HepG2 (cell line): ENCODE measurements around the gene HYAL1. TPM values are rescaled to one million over a fixed set of nuclear protein-coding genes. Genes with fewer than 3 reads are reported as not detected.

ENCODE experiments used
- ASH2L ChIP-seq: fragments of 300-600, 200-600 bp; sonication (generic); IDR thresholded peaks from 2 replicates; pipeline ENCODE4 v1.7.0; 2017; ENCODE audit warnings: low read depth, mild to moderate bottlenecking, moderate library complexity, mixed read lengths, low read length; ENCODE audit not compliant: insufficient read length
- EP300 ChIP-seq, 3 experiments: sonication (generic) in 1 of 3; formaldehyde crosslinking in 1 of 3; IDR thresholded peaks; 2 replicates each; pipeline versions ENCODE4 v1.5.1 to v1.6.1; 2011 to 2020; ENCODE audit warnings: low read depth in 2 of 3, low read length in 2 of 3, borderline replicate concordance in 1 of 3, improper control_type of control experiment in 1 of 3, mild to moderate bottlenecking in 1 of 3, missing genetic modification reagents in 1 of 3, moderate library complexity in 1 of 3
- GTF2F1 ChIP-seq: fragments of 150-350 bp; IDR thresholded peaks from 2 replicates; pipeline ENCODE4 v1.6.1; 2014; ENCODE audit warnings: low read length
- HOXA3 ChIP-seq: sonication (generic); formaldehyde crosslinking; IDR thresholded peaks from 2 replicates; pipeline ENCODE4 v1.5.0; 2020; ENCODE audit warnings: missing genetic modification reagents
- KDM6A ChIP-seq: IDR thresholded peaks from 2 replicates; pipeline ENCODE4 v1.6.1; 2016; ENCODE audit warnings: low read depth
- LCORL ChIP-seq, 2 experiments: fragments of 450-650 bp in 1 of 2; sonication (generic) in 1 of 2; formaldehyde crosslinking in 1 of 2; IDR thresholded peaks; 2 replicates each; pipeline versions ENCODE4 v1.5.0 to v1.6.1; 2017 to 2020; ENCODE audit warnings: antibody characterized with exemption in 1 of 2, missing genetic modification reagents in 1 of 2
- PHF21A ChIP-seq: sonication (generic); formaldehyde crosslinking; IDR thresholded peaks from 2 replicates; pipeline ENCODE4 v1.5.0; 2020; ENCODE audit warnings: mild to moderate bottlenecking, missing genetic modification reagents
- PITX1 ChIP-seq: sonication (generic); formaldehyde crosslinking; IDR thresholded peaks from 2 replicates; pipeline ENCODE4 v1.5.1; 2020; ENCODE audit warnings: mild to moderate bottlenecking, missing genetic modification reagents
- PTBP1 ChIP-seq: fragments of 200-400 bp; formaldehyde crosslinking; IDR thresholded peaks from 2 replicates; pipeline ENCODE4 v1.6.1; 2018; ENCODE audit warnings: low read length, low read depth; ENCODE audit not compliant: poor library complexity, severe bottlenecking
- RCOR2 ChIP-seq: IDR thresholded peaks from 2 replicates; pipeline ENCODE4 v1.6.1; 2016; ENCODE audit warnings: missing biosample characterization, missing genetic modification reagents
- SAP130 ChIP-seq: IDR thresholded peaks from 2 replicates; pipeline ENCODE4 v1.6.1; 2016; ENCODE audit warnings: low read depth
- TRIM22 ChIP-seq: fragments of 450-650 bp; IDR thresholded peaks from 2 replicates; pipeline ENCODE4 v1.6.1; 2017
- ZNF790 ChIP-seq: sonication (generic); formaldehyde crosslinking; IDR thresholded peaks from 2 replicates; pipeline ENCODE4 v1.8.0; 2022; ENCODE audit warnings: missing genetic modification reagents, mild to moderate bottlenecking, borderline replicate concordance
- ZSCAN22 ChIP-seq: sonication (generic); formaldehyde crosslinking; IDR thresholded peaks from 2 replicates; pipeline ENCODE4 v1.4.0; 2020; ENCODE audit warnings: mild to moderate bottlenecking, missing genetic modification reagents
- polyA plus RNA-seq, 8 experiments: library from polyadenylated mRNA; depleted of rRNA in 3 of 8; stranded (reverse) in 7 of 8; unstranded in 1 of 8; fragments of >200 nt; fragmentation: Illumina TruSeq in 4 of 8; extraction: Trizol in 4 of 8; gene quantifications; 2 replicates each; pipeline versions ENCODE4 v1.2.1 to v1.2.3, GENCODE V29; 2011 to 2016; ENCODE audit warnings: low read depth in 4 of 8, missing spikeins in 1 of 8, mixed read lengths in 1 of 8; ENCODE audit not compliant: insufficient read depth in 1 of 8
- total RNA-seq, 5 experiments: library from RNA; depleted of rRNA; stranded (reverse); fragments of >200 nt; fragmentation: Illumina TruSeq; extraction: Trizol; gene quantifications; 2 replicates each; pipeline ENCODE4 v1.2.3, GENCODE V29; 2016; ENCODE audit warnings: low read depth in 1 of 5
- TF ChIP-seq, protein P1 (sequence below): sonication (generic); formaldehyde crosslinking; IDR thresholded peaks from 2 replicates; pipeline ENCODE4 v1.4.0; 2020; ENCODE audit warnings: missing genetic modification reagents, mild to moderate bottlenecking, borderline replicate concordance
- TF ChIP-seq, protein P2 (sequence below): sonication (generic); formaldehyde crosslinking; IDR thresholded peaks from 2 replicates; pipeline ENCODE4 v1.5.0; 2020; ENCODE audit warnings: mild to moderate bottlenecking, missing genetic modification reagents
- TF ChIP-seq, protein P3 (sequence below): sonication (generic); formaldehyde crosslinking; IDR thresholded peaks from 2 replicates; pipeline ENCODE4 v1.4.0; 2020; ENCODE audit warnings: missing genetic modification reagents, borderline replicate concordance

The HYAL1 gene
- total and polyA plus RNA-seq, 2 of the 13 experiments (the other 11 are each of a cell fraction or from before 2014, with no cell fraction given), result 76.5 to 193 TPM

DNA sequence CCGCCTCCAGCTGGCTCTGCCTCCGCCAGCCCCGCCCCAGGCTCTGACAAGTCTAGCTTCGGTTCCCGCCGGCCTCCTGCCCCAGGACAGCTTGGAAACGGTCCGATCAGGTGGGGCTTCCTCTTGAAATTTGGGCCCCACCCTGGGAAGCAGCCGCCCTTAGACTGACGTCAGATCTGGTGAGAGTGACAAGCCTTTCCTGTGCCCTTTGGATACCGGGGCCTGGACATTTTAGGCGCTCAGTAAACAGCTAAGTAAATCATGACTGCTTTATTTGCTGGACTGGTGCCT, 3.8 kb downstream of the HYAL1 start (continued):
- TF ChIP-seq, protein P1, sequence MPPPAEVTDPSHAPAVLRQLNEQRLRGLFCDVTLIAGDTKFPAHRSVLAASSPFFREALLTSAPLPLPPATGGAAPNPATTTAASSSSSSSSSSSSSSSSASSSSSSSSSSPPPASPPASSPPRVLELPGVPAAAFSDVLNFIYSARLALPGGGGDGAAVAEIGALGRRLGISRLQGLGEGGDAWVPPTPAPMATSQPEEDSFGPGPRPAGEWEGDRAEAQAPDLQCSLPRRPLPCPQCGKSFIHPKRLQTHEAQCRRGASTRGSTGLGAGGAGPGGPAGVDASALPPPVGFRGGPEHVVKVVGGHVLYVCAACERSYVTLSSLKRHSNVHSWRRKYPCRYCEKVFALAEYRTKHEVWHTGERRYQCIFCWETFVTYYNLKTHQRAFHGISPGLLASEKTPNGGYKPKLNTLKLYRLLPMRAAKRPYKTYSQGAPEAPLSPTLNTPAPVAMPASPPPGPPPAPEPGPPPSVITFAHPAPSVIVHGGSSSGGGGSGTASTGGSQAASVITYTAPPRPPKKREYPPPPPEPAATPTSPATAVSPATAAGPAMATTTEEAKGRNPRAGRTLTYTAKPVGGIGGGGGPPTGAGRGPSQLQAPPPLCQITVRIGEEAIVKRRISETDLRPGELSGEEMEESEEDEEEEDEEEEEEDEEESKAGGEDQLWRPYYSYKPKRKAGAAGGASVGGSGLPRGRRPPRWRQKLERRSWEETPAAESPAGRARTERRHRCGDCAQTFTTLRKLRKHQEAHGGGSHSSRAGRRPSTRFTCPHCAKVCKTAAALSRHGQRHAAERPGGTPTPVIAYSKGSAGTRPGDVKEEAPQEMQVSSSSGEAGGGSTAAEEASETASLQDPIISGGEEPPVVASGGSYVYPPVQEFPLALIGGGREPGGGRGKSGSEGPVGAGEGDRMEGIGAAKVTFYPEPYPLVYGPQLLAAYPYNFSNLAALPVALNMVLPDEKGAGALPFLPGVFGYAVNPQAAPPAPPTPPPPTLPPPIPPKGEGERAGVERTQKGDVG (CRISPR knock-in tag), result no peak
- TF ChIP-seq ZNF790 (0 out of 2 replicates have a peak, but pooled peaks have one; percentile 12), ZSCAN22 (CRISPR knock-in tag) (no peak), KDM6A (CRISPR knock-in tag) (no peak), TRIM22 (no peak), PHF21A (CRISPR knock-in tag) (peak; percentile 86), PTBP1 (no peak), LCORL (IDR thresholded peaks at IDR 0.05) (peak; percentile 66; the same call in 1 of the 2 replicates), LCORL (CRISPR knock-in tag; IDR thresholded peaks at IDR 0.05) (peak; percentile 99), HOXA3 (peak; percentile 53; the same call in 1 of the 2 replicates), SAP130 (CRISPR knock-in tag) (peak; percentile 60), EP300 (IDR thresholded peaks at IDR 0.05; ENCODE audit: low read depth in 2 of 2, low read length in 2 of 2) (peak; percentile 24 to 55; a peak in 2 of 4 replicates), EP300 (CRISPR knock-in tag; IDR thresholded peaks at IDR 0.05; ENCODE audit: borderline replicate concordance) (no peak), PITX1 (CRISPR knock-in tag) (0 out of 2 replicates have a peak, but pooled peaks have one; percentile 13), ASH2L (peak; percentile 40), GTF2F1 (no peak), RCOR2 (CRISPR knock-in tag) (0 out of 2 replicates have a peak, but pooled peaks have one; percentile 12)
- TF ChIP-seq, protein P2, sequence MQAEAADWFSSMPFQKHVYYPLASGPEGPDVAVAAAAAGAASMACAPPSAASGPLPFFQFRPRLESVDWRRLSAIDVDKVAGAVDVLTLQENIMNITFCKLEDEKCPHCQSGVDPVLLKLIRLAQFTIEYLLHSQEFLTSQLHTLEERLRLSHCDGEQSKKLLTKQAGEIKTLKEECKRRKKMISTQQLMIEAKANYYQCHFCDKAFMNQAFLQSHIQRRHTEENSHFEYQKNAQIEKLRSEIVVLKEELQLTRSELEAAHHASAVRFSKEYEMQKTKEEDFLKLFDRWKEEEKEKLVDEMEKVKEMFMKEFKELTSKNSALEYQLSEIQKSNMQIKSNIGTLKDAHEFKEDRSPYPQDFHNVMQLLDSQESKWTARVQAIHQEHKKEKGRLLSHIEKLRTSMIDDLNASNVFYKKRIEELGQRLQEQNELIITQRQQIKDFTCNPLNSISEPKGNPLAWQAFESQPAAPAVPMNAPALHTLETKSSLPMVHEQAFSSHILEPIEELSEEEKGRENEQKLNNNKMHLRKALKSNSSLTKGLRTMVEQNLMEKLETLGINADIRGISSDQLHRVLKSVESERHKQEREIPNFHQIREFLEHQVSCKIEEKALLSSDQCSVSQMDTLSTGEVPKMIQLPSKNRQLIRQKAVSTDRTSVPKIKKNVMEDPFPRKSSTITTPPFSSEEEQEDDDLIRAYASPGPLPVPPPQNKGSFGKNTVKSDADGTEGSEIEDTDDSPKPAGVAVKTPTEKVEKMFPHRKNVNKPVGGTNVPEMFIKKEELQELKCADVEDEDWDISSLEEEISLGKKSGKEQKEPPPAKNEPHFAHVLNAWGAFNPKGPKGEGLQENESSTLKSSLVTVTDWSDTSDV, result no peak
- TF ChIP-seq, protein P3, sequence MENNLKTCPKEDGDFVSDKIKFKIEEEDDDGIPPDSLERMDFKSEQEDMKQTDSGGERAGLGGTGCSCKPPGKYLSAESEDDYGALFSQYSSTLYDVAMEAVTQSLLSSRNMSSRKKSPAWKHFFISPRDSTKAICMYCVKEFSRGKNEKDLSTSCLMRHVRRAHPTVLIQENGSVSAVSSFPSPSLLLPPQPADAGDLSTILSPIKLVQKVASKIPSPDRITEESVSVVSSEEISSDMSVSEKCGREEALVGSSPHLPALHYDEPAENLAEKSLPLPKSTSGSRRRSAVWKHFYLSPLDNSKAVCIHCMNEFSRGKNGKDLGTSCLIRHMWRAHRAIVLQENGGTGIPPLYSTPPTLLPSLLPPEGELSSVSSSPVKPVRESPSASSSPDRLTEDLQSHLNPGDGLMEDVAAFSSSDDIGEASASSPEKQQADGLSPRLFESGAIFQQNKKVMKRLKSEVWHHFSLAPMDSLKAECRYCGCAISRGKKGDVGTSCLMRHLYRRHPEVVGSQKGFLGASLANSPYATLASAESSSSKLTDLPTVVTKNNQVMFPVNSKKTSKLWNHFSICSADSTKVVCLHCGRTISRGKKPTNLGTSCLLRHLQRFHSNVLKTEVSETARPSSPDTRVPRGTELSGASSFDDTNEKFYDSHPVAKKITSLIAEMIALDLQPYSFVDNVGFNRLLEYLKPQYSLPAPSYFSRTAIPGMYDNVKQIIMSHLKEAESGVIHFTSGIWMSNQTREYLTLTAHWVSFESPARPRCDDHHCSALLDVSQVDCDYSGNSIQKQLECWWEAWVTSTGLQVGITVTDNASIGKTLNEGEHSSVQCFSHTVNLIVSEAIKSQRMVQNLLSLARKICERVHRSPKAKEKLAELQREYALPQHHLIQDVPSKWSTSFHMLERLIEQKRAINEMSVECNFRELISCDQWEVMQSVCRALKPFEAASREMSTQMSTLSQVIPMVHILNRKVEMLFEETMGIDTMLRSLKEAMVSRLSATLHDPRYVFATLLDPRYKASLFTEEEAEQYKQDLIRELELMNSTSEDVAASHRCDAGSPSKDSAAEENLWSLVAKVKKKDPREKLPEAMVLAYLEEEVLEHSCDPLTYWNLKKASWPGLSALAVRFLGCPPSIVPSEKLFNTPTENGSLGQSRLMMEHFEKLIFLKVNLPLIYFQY (CRISPR knock-in tag), result no peak
